ENCODE data around the gene PLCL1. TPM values are rescaled to one million over a fixed set of nuclear protein-coding genes. Genes with fewer than 3 reads are reported as not detected.

The PLCL1 gene
- total RNA-seq, 3 donors from 2014 or later = 6.6 to 11.3 (median 11.1) TPM

DNA sequence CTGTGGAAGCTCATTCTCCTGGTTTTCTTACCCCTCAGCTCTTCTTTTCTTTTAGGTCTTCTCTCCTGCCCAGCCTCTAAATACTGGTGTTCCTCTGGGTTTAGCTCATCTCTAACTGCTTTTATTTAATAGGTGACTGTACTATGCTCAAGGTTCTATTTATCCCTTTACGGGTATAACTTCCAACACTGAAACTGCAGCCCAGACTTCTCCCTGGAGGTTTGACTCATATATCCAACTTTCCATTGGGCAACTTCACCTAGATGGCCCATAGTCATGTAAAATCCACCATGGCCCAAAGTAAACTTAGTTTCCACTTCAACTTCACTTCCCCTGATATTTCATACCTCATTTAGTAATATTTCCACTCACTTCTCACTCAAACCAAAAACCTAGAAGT lies 273.1 kb downstream of the PLCL1 start:
- Histone ChIP-seq H3K4me1 (no peaks in the 10 kb centered on the region), H3K27me3 (no peaks in the 10 kb centered on the region), H3K36me3 (no peaks in the 10 kb centered on the region), H3K9me3 (no peaks in the 10 kb centered on the region), H3K27ac (no peak overlapping the region), H3K4me3 (no peak overlapping the region)
- no peak for TF ChIP-seq POLR2A (IDR thresholded peaks at IDR 0.05)
- intact Hi-C loops (cut with DNase I; ENCODE audit: low total_unique reads) = no loop called here
- no peak for DNase-seq (ENCODE audit: low spot score in 2 of 2)

DNA sequence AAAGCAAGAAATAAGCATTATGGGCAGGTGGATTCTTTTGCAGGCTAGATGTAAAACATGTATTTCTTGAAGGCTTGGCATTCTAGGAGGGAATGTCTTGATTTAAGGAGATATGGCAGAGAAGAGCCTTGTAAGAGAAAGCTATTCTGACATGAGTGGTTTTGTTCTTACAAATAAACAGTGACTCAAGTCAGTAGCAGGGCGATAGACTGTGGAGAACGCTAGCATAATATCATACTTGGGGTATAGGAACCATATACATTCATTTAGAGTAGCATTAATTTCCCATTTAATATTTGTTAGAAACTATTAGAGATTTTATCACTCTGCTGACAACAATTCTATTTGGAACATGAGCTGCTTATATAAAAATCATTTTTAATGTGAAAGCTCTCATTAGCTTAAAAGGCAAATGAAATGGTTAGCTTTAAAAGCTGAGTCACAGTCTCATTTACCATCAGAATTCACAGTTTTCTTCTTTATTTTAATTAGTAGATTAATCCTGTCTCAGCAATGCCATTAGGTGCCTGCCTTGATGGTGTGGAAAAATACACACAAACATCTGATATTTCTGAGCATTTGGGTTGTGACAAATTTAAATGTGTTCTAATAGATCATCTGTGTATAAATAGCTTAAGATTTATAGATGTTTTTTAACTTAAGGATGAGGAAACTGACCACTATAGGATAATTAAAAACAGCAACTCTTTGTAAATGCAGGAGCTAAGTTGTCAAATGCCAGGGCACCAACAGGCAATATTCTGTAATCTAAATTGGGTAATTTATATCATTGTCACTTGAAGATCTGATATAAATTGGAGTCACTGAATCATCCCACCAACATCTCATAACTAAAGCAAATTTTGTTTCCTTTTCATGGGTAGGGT lies 276.7 kb downstream of the PLCL1 start:
- no peak for DNase-seq (ENCODE audit: low spot score in 2 of 2)
- Histone ChIP-seq H3K27ac (no peak overlapping the region), H3K4me1 (no peaks in the 10 kb centered on the region), H3K27me3 (no peaks in the 10 kb centered on the region), H3K4me3 (no peak overlapping the region), H3K9me3 (no peaks in the 10 kb centered on the region), H3K36me3 (no peaks in the 10 kb centered on the region)
- TF ChIP-seq POLR2A (IDR thresholded peaks at IDR 0.05) (no peak), POLR2AphosphoS5 (IDR thresholded peaks at IDR 0.05) (no peak)
- TF ChIP-seq, protein P1, sequence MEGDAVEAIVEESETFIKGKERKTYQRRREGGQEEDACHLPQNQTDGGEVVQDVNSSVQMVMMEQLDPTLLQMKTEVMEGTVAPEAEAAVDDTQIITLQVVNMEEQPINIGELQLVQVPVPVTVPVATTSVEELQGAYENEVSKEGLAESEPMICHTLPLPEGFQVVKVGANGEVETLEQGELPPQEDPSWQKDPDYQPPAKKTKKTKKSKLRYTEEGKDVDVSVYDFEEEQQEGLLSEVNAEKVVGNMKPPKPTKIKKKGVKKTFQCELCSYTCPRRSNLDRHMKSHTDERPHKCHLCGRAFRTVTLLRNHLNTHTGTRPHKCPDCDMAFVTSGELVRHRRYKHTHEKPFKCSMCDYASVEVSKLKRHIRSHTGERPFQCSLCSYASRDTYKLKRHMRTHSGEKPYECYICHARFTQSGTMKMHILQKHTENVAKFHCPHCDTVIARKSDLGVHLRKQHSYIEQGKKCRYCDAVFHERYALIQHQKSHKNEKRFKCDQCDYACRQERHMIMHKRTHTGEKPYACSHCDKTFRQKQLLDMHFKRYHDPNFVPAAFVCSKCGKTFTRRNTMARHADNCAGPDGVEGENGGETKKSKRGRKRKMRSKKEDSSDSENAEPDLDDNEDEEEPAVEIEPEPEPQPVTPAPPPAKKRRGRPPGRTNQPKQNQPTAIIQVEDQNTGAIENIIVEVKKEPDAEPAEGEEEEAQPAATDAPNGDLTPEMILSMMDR (IDR thresholded peaks at IDR 0.05) = no peak
- intact Hi-C loops (cut with DNase I; ENCODE audit: low total_unique reads) = no loop called here

DNA sequence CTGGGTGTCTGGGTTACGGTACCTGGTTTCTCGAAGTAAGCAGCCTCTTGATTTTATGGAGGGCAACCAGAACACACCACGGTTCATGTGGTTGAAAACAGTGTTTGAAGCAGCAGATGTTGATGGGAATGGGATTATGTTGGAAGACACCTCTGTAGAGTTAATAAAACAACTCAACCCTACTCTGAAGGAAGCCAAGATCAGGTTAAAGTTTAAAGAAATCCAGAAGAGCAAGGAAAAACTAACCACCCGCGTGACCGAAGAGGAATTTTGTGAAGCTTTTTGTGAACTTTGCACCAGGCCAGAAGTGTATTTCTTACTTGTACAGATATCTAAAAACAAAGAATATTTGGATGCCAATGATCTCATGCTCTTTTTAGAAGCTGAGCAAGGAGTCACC lies 279.8 kb downstream of the PLCL1 start:
- H3K9me3 ChIP-seq = no peaks in the 10 kb centered on the region
- no peak for TF ChIP-seq POLR2A (IDR thresholded peaks at IDR 0.05)
- no peak for TF ChIP-seq POLR2AphosphoS5 (IDR thresholded peaks at IDR 0.05)
- TF ChIP-seq, protein P1 (IDR thresholded peaks at IDR 0.05) = no peak
- no peaks in the 10 kb centered on the region for H3K27me3 ChIP-seq
- no peak overlapping the region for H3K4me3 ChIP-seq
- H3K27ac ChIP-seq = no peak overlapping the region
- no peaks in the 10 kb centered on the region for H3K36me3 ChIP-seq
- no peak for DNase-seq (ENCODE audit: low spot score in 2 of 2)
- H3K4me1 ChIP-seq = no peaks in the 10 kb centered on the region
- intact Hi-C loops (cut with DNase I; ENCODE audit: low total_unique reads) = no loop called here

DNA sequence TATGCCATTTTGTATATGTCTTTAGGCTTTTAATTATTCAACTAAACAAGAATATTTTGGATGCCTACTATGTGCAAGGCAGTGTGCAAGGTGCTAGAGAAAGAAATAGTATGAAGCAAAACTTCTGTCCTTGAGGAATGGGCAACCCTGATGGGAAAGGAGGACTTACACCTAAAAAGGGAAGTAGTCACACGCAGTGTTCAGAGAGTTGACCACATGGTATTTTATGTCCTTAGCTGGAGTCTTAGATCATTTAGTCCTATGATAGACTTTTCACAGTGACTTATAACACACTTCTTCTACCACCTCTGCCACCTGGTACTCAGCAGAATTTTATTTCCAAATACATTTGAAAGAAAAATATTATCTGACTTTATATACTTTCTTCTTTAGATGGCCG lies 291.6 kb downstream of the PLCL1 start:
- Histone ChIP-seq H3K9me3 (no peaks in the 10 kb centered on the region), H3K36me3 (no peaks in the 10 kb centered on the region), H3K27ac (no peak overlapping the region), H3K27me3 (no peaks in the 10 kb centered on the region), H3K4me1 (no peaks in the 10 kb centered on the region), H3K4me3 (no peak overlapping the region)
- no peak for DNase-seq (ENCODE audit: low spot score in 2 of 2)
- intact Hi-C loops (cut with DNase I; ENCODE audit: low total_unique reads) = no loop called here
- TF ChIP-seq, protein P1 (IDR thresholded peaks at IDR 0.05) = no peak
- TF ChIP-seq POLR2AphosphoS5 (IDR thresholded peaks at IDR 0.05) (no peak), POLR2A (IDR thresholded peaks at IDR 0.05) (no peak)

DNA sequence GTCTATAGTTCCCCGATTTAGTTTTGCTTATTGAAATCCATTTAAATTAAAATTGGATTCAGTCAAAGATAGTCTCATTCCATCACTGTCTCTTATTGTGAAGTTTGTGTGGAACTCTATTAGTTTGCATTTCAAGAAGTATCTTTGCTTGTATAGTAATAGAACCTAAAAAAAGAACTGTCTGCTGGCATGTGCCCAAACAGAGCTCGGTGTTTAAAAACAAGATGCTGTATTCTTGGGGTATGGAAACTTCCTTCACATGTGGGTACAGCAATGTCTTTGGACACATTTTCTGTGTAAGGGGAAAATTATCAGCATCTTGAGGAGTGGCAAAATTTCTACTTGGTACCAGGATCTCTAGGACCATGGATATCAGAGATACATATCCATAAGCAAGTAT lies 292.6 kb downstream of the PLCL1 start:
- no peaks in the 10 kb centered on the region for H3K27me3 ChIP-seq
- TF ChIP-seq, protein P1 (IDR thresholded peaks at IDR 0.05) = no peak
- TF ChIP-seq POLR2A (IDR thresholded peaks at IDR 0.05) = no peak
- no peak for TF ChIP-seq POLR2AphosphoS5 (IDR thresholded peaks at IDR 0.05)
- no peaks in the 10 kb centered on the region for H3K36me3 ChIP-seq
- no peaks in the 10 kb centered on the region for H3K9me3 ChIP-seq
- no peak overlapping the region for H3K4me3 ChIP-seq
- no peak for DNase-seq (ENCODE audit: low spot score in 2 of 2)
- intact Hi-C loops (cut with DNase I; ENCODE audit: low total_unique reads) = no loop called here
- H3K27ac ChIP-seq = no peak overlapping the region
- no peaks in the 10 kb centered on the region for H3K4me1 ChIP-seq

Measured in breast epithelium (tissue), 4 donors.